Ishikawa (cell line): ENCODE measurements around the gene IL17C.

Experiments
- CEBPB ChIP-seq: IDR thresholded peaks from 2 replicates; pipeline ENCODE4 v1.6.1; 2012
- MAX ChIP-seq: IDR thresholded peaks from 2 replicates; pipeline ENCODE4 v1.6.1; 2012
- RAD21 ChIP-seq: IDR thresholded peaks from 2 replicates; pipeline ENCODE4 v1.6.1; 2012; ENCODE audit warnings: low read depth
- REST ChIP-seq: IDR thresholded peaks from 2 replicates; pipeline ENCODE4 v1.6.1; 2012; ENCODE audit warnings: low read depth, mild to moderate bottlenecking

DNA sequence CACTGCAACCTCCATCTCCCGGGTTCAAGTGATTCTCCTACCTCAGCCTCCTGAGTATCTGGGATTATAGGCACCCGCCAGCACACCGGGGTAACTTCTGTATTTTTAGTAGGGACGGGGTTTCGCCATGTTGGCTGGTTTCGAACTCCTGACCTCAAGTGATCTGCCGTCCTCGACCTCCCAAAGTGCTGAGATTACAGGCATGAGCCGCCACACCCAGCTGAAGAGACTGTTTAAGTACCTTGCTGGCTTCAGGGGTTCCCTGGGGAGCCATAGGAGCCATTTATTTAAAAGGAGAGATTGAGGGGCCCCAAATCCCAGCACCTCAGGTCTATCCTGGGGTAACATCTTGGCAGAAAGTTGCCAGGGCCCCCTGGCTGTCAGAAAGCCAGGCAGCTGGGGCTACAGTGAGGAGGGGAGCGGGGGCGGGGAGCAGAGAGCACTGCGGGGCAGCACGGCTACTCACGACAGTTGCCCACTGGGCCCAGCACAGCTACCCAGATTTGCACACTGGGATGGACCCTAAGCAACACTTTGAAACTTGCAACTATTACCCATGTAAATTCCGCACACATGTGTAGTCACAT lies 46.3 kb downstream of the IL17C start:
- no peak for TF ChIP-seq MAX
- TF ChIP-seq RAD21: no peak
- TF ChIP-seq REST: no peak
- no peak for TF ChIP-seq CEBPB
